Measurements from ENCODE around the gene CISH.

The CISH gene

DNA sequence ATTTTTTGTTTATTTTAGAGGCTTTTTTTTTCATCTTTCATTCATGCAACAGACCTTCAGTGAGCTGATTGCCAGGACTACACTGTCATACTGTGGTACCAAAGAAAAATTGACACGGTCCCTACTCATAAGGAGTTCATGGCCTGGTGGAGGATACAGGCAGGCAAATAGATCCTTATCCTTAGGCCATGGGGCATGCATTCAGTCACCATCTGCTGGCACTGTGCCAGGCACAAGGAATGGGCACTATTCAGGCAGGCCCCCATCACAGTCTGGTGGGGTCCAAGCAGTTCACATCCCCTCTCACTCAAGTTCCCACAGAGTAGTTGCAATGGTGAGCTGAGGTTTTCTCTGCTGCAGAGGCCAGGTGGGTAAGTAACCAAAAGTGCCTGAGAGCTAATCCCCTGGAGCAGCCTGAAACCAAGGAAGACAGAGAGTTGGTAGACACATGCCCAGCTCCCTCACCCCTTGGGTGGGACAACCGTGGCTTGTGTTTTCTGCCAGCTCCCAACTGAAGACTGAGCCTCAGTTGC is 17.3 kb downstream of the CISH start:
- no peak overlapping the region for H3K27ac ChIP-seq (replicated peaks)
- DNase-seq (ENCODE audit: low read depth in 1 of 2, low spot score in 1 of 2): no peak
- H3K4me3 ChIP-seq (replicated peaks; ENCODE audit: insufficient read depth, low read length): no peak overlapping the region
- no peaks in the 10 kb centered on the region for H3K27me3 ChIP-seq (ENCODE audit: insufficient read depth, poor library complexity, severe bottlenecking)
- TF ChIP-seq, protein P1, sequence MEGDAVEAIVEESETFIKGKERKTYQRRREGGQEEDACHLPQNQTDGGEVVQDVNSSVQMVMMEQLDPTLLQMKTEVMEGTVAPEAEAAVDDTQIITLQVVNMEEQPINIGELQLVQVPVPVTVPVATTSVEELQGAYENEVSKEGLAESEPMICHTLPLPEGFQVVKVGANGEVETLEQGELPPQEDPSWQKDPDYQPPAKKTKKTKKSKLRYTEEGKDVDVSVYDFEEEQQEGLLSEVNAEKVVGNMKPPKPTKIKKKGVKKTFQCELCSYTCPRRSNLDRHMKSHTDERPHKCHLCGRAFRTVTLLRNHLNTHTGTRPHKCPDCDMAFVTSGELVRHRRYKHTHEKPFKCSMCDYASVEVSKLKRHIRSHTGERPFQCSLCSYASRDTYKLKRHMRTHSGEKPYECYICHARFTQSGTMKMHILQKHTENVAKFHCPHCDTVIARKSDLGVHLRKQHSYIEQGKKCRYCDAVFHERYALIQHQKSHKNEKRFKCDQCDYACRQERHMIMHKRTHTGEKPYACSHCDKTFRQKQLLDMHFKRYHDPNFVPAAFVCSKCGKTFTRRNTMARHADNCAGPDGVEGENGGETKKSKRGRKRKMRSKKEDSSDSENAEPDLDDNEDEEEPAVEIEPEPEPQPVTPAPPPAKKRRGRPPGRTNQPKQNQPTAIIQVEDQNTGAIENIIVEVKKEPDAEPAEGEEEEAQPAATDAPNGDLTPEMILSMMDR (IDR thresholded peaks at IDR 0.05; ENCODE audit: insufficient read depth, low read length): no peak
- TF ChIP-seq POLR2AphosphoS5 (IDR thresholded peaks at IDR 0.05; ENCODE audit: low read depth): no peak
- TF ChIP-seq, protein P2, sequence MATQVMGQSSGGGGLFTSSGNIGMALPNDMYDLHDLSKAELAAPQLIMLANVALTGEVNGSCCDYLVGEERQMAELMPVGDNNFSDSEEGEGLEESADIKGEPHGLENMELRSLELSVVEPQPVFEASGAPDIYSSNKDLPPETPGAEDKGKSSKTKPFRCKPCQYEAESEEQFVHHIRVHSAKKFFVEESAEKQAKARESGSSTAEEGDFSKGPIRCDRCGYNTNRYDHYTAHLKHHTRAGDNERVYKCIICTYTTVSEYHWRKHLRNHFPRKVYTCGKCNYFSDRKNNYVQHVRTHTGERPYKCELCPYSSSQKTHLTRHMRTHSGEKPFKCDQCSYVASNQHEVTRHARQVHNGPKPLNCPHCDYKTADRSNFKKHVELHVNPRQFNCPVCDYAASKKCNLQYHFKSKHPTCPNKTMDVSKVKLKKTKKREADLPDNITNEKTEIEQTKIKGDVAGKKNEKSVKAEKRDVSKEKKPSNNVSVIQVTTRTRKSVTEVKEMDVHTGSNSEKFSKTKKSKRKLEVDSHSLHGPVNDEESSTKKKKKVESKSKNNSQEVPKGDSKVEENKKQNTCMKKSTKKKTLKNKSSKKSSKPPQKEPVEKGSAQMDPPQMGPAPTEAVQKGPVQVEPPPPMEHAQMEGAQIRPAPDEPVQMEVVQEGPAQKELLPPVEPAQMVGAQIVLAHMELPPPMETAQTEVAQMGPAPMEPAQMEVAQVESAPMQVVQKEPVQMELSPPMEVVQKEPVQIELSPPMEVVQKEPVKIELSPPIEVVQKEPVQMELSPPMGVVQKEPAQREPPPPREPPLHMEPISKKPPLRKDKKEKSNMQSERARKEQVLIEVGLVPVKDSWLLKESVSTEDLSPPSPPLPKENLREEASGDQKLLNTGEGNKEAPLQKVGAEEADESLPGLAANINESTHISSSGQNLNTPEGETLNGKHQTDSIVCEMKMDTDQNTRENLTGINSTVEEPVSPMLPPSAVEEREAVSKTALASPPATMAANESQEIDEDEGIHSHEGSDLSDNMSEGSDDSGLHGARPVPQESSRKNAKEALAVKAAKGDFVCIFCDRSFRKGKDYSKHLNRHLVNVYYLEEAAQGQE (IDR thresholded peaks at IDR 0.05; ENCODE audit: insufficient replicate concordance, low read depth): no peak
- no peak for TF ChIP-seq GABPA (IDR thresholded peaks at IDR 0.05; ENCODE audit: low read depth)
- no peak for TF ChIP-seq SPI1 (IDR thresholded peaks at IDR 0.05; ENCODE audit: borderline replicate concordance, low read depth)

DNA sequence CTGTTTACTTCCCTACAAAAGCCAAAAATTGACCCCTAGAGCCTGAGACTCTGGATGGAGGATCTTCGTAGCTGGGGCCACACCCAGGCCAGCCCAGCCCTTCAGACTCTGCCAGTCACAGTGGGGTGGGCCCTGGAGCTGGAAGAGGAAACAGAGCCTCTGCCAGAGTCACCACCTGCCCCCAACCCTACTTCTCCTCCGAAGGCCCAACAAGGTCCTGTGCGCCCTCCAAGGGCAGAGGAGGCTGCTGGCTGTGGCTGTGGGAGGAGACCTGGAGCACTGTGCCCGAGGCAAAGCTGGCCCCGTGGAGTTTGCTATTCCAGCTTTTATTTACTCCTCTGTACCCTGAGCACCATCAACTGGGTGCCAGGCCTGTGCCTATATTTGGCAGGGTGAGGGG is 19.0 kb downstream of the CISH start:
- no peak overlapping the region for H3K4me3 ChIP-seq (replicated peaks; ENCODE audit: insufficient read depth, low read length)
- TF ChIP-seq GABPA (IDR thresholded peaks at IDR 0.05; ENCODE audit: low read depth) (no peak), POLR2AphosphoS5 (IDR thresholded peaks at IDR 0.05; ENCODE audit: low read depth) (no peak), SPI1 (IDR thresholded peaks at IDR 0.05; ENCODE audit: borderline replicate concordance, low read depth) (no peak)
- TF ChIP-seq, protein P2 (IDR thresholded peaks at IDR 0.05; ENCODE audit: insufficient replicate concordance, low read depth): no peak
- peak overlapping the region; percentile 94 for H3K27ac ChIP-seq (replicated peaks)
- peak in 1 of 2 experiments; percentile 80 for DNase-seq (ENCODE audit: low read depth in 1 of 2, low spot score in 1 of 2)
- no peaks in the 10 kb centered on the region for H3K27me3 ChIP-seq (ENCODE audit: insufficient read depth, poor library complexity, severe bottlenecking)

DNA sequence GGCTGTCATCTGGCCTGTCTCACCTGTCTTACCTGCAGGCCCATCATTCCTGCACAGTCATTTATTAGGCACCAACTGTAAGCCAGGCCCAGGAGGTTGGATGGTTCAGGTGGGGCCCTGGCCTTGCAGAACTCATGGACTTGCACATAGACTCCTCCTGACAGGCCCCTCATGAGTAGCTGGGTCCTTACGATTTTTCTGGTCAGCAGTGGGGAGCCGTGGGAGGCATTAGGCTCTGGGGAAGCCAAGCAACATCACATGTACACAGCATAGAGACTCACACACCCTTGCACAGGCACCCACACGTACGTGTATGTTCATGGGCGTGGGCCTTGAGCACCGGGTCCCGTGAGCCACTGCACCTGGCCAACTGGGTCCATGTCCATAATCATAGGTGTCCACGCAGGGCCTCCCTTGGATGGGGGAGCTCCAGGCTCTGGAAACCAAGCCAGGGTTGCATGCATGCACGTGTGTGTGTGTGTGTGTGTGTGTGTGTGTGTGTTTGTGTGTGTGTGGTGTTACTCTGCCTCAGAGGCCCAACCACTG is 20.3 kb downstream of the CISH start:
- DNase-seq (ENCODE audit: low read depth in 1 of 2, low spot score in 1 of 2): no peak
- no peak overlapping the region for H3K4me3 ChIP-seq (replicated peaks; ENCODE audit: insufficient read depth, low read length)
- H3K27ac ChIP-seq (replicated peaks): peak overlapping the region; percentile 94
- H3K27me3 ChIP-seq (ENCODE audit: insufficient read depth, poor library complexity, severe bottlenecking): no peaks in the 10 kb centered on the region
- TF ChIP-seq, protein P1 (IDR thresholded peaks at IDR 0.05; ENCODE audit: insufficient read depth, low read length): no peak
- TF ChIP-seq, protein P2 (IDR thresholded peaks at IDR 0.05; ENCODE audit: insufficient replicate concordance, low read depth): no peak
- TF ChIP-seq SPI1 (IDR thresholded peaks at IDR 0.05; ENCODE audit: borderline replicate concordance, low read depth): no peak
- no peak for TF ChIP-seq GABPA (IDR thresholded peaks at IDR 0.05; ENCODE audit: low read depth)
- no peak; the same call in 1 of the 2 replicates for TF ChIP-seq POLR2AphosphoS5 (IDR thresholded peaks at IDR 0.05; ENCODE audit: low read depth)

Data from HL-60 (cell line).